Trophoblast cell (in vitro differentiated cells and primary cell): ENCODE measurements around the gene ACSL5.

ENCODE experiments used
- DNase-seq, 2 donors: peaks; one replicate each; pipeline ENCODE4 v3.0.0-alpha.2; 2016
- H2AFZ ChIP-seq: 2 replicates; pipeline ENCODE4 v1.6.1; 2013; ENCODE audit warnings: low read length, moderate library complexity, mild to moderate bottlenecking; ENCODE audit not compliant: insufficient read depth, poor library complexity
- H2AK5ac ChIP-seq: 2 replicates; pipeline ENCODE4 v1.6.1; 2013; ENCODE audit warnings: mild to moderate bottlenecking, low read length
- H2BK120ac ChIP-seq: 2 replicates; pipeline ENCODE4 v1.6.1; 2013; ENCODE audit warnings: low read length, mild to moderate bottlenecking, moderate library complexity; ENCODE audit not compliant: insufficient read depth, poor library complexity
- H2BK12ac ChIP-seq: 2 replicates; pipeline ENCODE4 v1.6.1; 2013; ENCODE audit warnings: mild to moderate bottlenecking, low read length, moderate library complexity
- H2BK5ac ChIP-seq: 2 replicates; pipeline ENCODE4 v1.6.1; 2013; ENCODE audit warnings: low read length, low read depth, moderate library complexity, mild to moderate bottlenecking; ENCODE audit not compliant: poor library complexity
- H3K14ac ChIP-seq: 2 replicates; pipeline ENCODE4 v1.6.1; 2013; ENCODE audit warnings: mild to moderate bottlenecking, low read length
- H3K18ac ChIP-seq: 2 replicates; pipeline ENCODE4 v1.6.1; 2013; ENCODE audit warnings: mild to moderate bottlenecking, low read length
- H3K23ac ChIP-seq: 2 replicates; pipeline ENCODE4 v1.6.1; 2013; ENCODE audit warnings: low read length
- H3K27ac ChIP-seq: 2 replicates; pipeline ENCODE4 v1.5.1; 2013; ENCODE audit warnings: low read depth, mild to moderate bottlenecking, inconsistent platforms, low read length, moderate library complexity
- H3K27me3 ChIP-seq: 2 replicates; pipeline ENCODE4 v1.6.1; 2013; ENCODE audit warnings: inconsistent platforms, mild to moderate bottlenecking, low read length, moderate library complexity; ENCODE audit not compliant: insufficient read depth
- H3K36me3 ChIP-seq, 2 experiments: 1 replicate in 1 of 2; 2 replicates in 1 of 2; pipeline ENCODE4 v1.6.1; 2013; ENCODE audit warnings: low read length in 2 of 2, mild to moderate bottlenecking in 2 of 2, moderate library complexity in 1 of 2; ENCODE audit not compliant: insufficient read depth in 2 of 2, control insufficient read depth in 1 of 2
- H3K4ac ChIP-seq: 2 replicates; pipeline ENCODE4 v1.6.1; 2013; ENCODE audit warnings: low read depth, mild to moderate bottlenecking, low read length, moderate library complexity
- H3K4me1 ChIP-seq, 2 experiments: 1 replicate in 1 of 2; 2 replicates in 1 of 2; pipeline ENCODE4 v1.6.1; 2013; ENCODE audit warnings: low read length in 2 of 2, mild to moderate bottlenecking in 2 of 2, moderate library complexity in 1 of 2; ENCODE audit not compliant: insufficient read depth in 2 of 2, control insufficient read depth in 1 of 2
- H3K4me2 ChIP-seq: 2 replicates; pipeline ENCODE4 v1.6.1; 2013; ENCODE audit warnings: inconsistent platforms, mild to moderate bottlenecking, low read length, moderate library complexity
- H3K4me3 ChIP-seq: 2 replicates; pipeline ENCODE4 v1.5.1; 2013; ENCODE audit warnings: mild to moderate bottlenecking, low read depth, low read length, inconsistent platforms
- H3K79me1 ChIP-seq: one replicate; pipeline ENCODE4 v1.6.1; 2013; ENCODE audit warnings: low read length
- H3K79me2 ChIP-seq: 2 replicates; pipeline ENCODE4 v1.6.1; 2013; ENCODE audit warnings: low read length, mild to moderate bottlenecking; ENCODE audit not compliant: control insufficient read depth, insufficient read depth, poor library complexity
- H3K9ac ChIP-seq: 2 replicates; pipeline ENCODE4 v1.6.1; 2013; ENCODE audit warnings: mild to moderate bottlenecking, low read length
- H3K9me3 ChIP-seq: 2 replicates; pipeline ENCODE4 v1.6.1; 2013; ENCODE audit warnings: low read depth, mild to moderate bottlenecking, control low read depth, inconsistent platforms, low read length; ENCODE audit not compliant: insufficient read depth
- H4K12ac ChIP-seq: 2 replicates; pipeline ENCODE4 v1.6.1; 2013; ENCODE audit warnings: low read depth, mild to moderate bottlenecking, low read length, moderate library complexity
- H4K8ac ChIP-seq: 2 replicates; pipeline ENCODE4 v1.6.1; 2013; ENCODE audit warnings: low read depth, mild to moderate bottlenecking, low read length, moderate library complexity
- H4K91ac ChIP-seq: one replicate; pipeline ENCODE4 v1.6.1; 2013; ENCODE audit warnings: low read depth, mild to moderate bottlenecking, low read length, moderate library complexity
- WGBS: extraction: QIAGEN DNeasy Blood & Tissue Kit; methylation state at CpG from one replicate; pipeline ENCODE4 v1.1.7; 2013; ENCODE audit warnings: missing lambda C conversion rate; ENCODE audit not compliant: insufficient read length, insufficient coverage; ENCODE audit errors: extremely low coverage; 5-methylcytosine and 5-hydroxymethylcytosine counted together

The ACSL5 gene

GRCh38 chr10:112335868-112336265 is 38.0 kb upstream of the ACSL5 start:
- DNase-seq, result no peak
- Histone ChIP-seq H3K79me1 (no peaks in the 10 kb centered on the region), H2AFZ (no peak overlapping the region), H4K91ac (no peak overlapping the region), H3K18ac (no peak overlapping the region), H3K4me3 (no peak overlapping the region), H4K8ac (no peak overlapping the region), H3K4me2 (no peak overlapping the region), H3K4ac (no peak overlapping the region), H3K14ac (no peak overlapping the region), H3K9me3 (peaks cover 2% of the 10 kb centered on the region), H2AK5ac (no peak overlapping the region), H4K12ac (no peak overlapping the region), H3K9ac (no peak overlapping the region), H2BK5ac (no peak overlapping the region), H3K23ac (no peak overlapping the region), H2BK120ac (no peak overlapping the region), H3K36me3 (no peaks in the 10 kb centered on the region), H3K79me2 (no peaks in the 10 kb centered on the region), H3K27ac (no peak overlapping the region), H3K27me3 (no peaks in the 10 kb centered on the region), H3K4me1 (peaks cover 0 to 5% of the 10 kb centered on the region in 2 experiments), H2BK12ac (no peak overlapping the region)
- no CpG with 5 or more reads among the region's 4 CpGs for WGBS

- Histone ChIP-seq H3K23ac (no peak overlapping the region), H3K9ac (no peak overlapping the region), H3K4me2 (no peak overlapping the region), H4K91ac (no peak overlapping the region), H3K79me2 (no peaks in the 10 kb centered on the region), H3K9me3 (peaks cover 2% of the 10 kb centered on the region), H3K4ac (no peak overlapping the region), H4K12ac (no peak overlapping the region), H3K79me1 (no peaks in the 10 kb centered on the region), H3K14ac (no peak overlapping the region), H2BK12ac (no peak overlapping the region), H4K8ac (no peak overlapping the region), H2AFZ (no peak overlapping the region), H3K4me3 (no peak overlapping the region), H3K27ac (no peak overlapping the region), H3K18ac (no peak overlapping the region), H2BK5ac (no peak overlapping the region), H3K27me3 (no peaks in the 10 kb centered on the region), H3K4me1 (no peaks in the 10 kb centered on the region), H2BK120ac (no peak overlapping the region), H2AK5ac (no peak overlapping the region), H3K36me3 (no peaks in the 10 kb centered on the region)
- no peak for DNase-seq
- WGBS, result no CpG with 5 or more reads among the region's 5 CpGs
These were observed 37.2 kb upstream of the ACSL5 start for GRCh38 chr10:112336556-112337201.

GRCh38 chr10:112338957-112339356 is 35.0 kb upstream of the ACSL5 start:
- WGBS, result no CpG with 5 or more reads among the region's 3 CpGs

GRCh38 chr10:112340601-112341000 is 33.3 kb upstream of the ACSL5 start:
- H3K36me3 ChIP-seq, result no peaks in the 10 kb centered on the region
- H3K4me1 ChIP-seq, result no peaks in the 10 kb centered on the region
- peaks cover 2% of the 10 kb centered on the region for H3K9me3 ChIP-seq
- no peaks in the 10 kb centered on the region for H3K79me1 ChIP-seq
- no peak overlapping the region for H3K18ac ChIP-seq
- no peak overlapping the region for H4K8ac ChIP-seq
- H3K79me2 ChIP-seq, result no peaks in the 10 kb centered on the region
- H3K14ac ChIP-seq, result no peak overlapping the region
- no peak overlapping the region for H2AFZ ChIP-seq
- H3K9ac ChIP-seq, result no peak overlapping the region
- no peak overlapping the region for H2BK120ac ChIP-seq
- H4K91ac ChIP-seq, result no peak overlapping the region
- no peak overlapping the region for H3K27ac ChIP-seq
- H4K12ac ChIP-seq, result no peak overlapping the region
- H2BK12ac ChIP-seq, result no peak overlapping the region
- H3K4me2 ChIP-seq, result no peak overlapping the region
- no peaks in the 10 kb centered on the region for H3K27me3 ChIP-seq
- H3K4me3 ChIP-seq, result no peak overlapping the region
- H3K4ac ChIP-seq, result no peak overlapping the region
- no peak overlapping the region for H2AK5ac ChIP-seq
- DNase-seq, result no peak
- H2BK5ac ChIP-seq, result no peak overlapping the region
- no peak overlapping the region for H3K23ac ChIP-seq
- WGBS, result no CpG with 5 or more reads among the region's 2 CpGs

More at GRCh38 chr10:112338957-112339356, 35.0 kb upstream of the ACSL5 start:
- Histone ChIP-seq H3K4me1 (no peaks in the 10 kb centered on the region), H3K27me3 (no peaks in the 10 kb centered on the region), H4K8ac (no peak overlapping the region), H2BK120ac (no peak overlapping the region), H3K4me3 (no peak overlapping the region), H3K4me2 (no peak overlapping the region), H3K18ac (no peak overlapping the region), H3K27ac (no peak overlapping the region), H3K79me1 (no peaks in the 10 kb centered on the region), H2BK5ac (no peak overlapping the region), H2AFZ (no peak overlapping the region), H3K9me3 (peaks cover 2% of the 10 kb centered on the region), H4K91ac (no peak overlapping the region), H3K79me2 (no peaks in the 10 kb centered on the region), H4K12ac (no peak overlapping the region), H3K23ac (no peak overlapping the region), H3K36me3 (no peaks in the 10 kb centered on the region), H2BK12ac (no peak overlapping the region), H3K9ac (no peak overlapping the region), H3K4ac (no peak overlapping the region), H3K14ac (no peak overlapping the region), H2AK5ac (no peak overlapping the region)
- DNase-seq, result no peak
